Heart left ventricle (tissue), 16 donors: ENCODE results near the gene CRISPLD2. TPM values are rescaled to one million over a fixed set of nuclear protein-coding genes. Genes with fewer than 3 reads are reported as not detected.

Experiments used
- ATAC-seq, 4 donors: fragments of 200-7000 bp; cut with Tn5 transposase; one replicate each; pipeline ENCODE4 v1.9.1; 2020 to 2022; ENCODE audit warnings: moderate library complexity in 4 of 4, mild to moderate bottlenecking in 3 of 4, moderate number of reproducible peaks in 1 of 4
- DNase-seq, 5 donors: peaks; one replicate each; pipeline ENCODE4 v3.0.0-alpha.2; 2020
- H3K27ac ChIP-seq, 12 donors: fragments of 200-600 bp; sonication (generic) in 4 of 12; one replicate each; pipeline versions ENCODE4 v1.5.0 to v1.8.0; 2016 to 2022; ENCODE audit warnings: mild to moderate bottlenecking in 2 of 12
- H3K27me3 ChIP-seq, 9 donors: fragments of 200-600 bp; sonication (generic) in 2 of 9; one replicate each; pipeline versions ENCODE4 v1.5.1 to v1.8.0; 2016 to 2022; ENCODE audit warnings: mild to moderate bottlenecking in 3 of 9
- H3K36me3 ChIP-seq, 9 donors: fragments of 200-600 bp; sonication (generic) in 2 of 9; one replicate each; pipeline versions ENCODE4 v1.5.0 to v1.8.0; 2018 to 2022; ENCODE audit warnings: mild to moderate bottlenecking in 2 of 9
- H3K4me1 ChIP-seq, 12 donors: fragments of 200-600 bp; sonication (generic) in 4 of 12; one replicate each; pipeline versions ENCODE4 v1.5.0 to v1.8.0; 2016 to 2022; ENCODE audit warnings: mild to moderate bottlenecking in 3 of 12
- H3K4me3 ChIP-seq, 12 donors: fragments of 200-600 bp; sonication (generic) in 4 of 12; one replicate each; pipeline versions ENCODE4 v1.5.0 to v1.8.0; 2017 to 2022; ENCODE audit warnings: mild to moderate bottlenecking in 9 of 12, moderate library complexity in 4 of 12
- H3K9me3 ChIP-seq, 12 donors: fragments of 200-600 bp; sonication (generic) in 4 of 12; one replicate each; pipeline versions ENCODE4 v1.5.0 to v1.8.0; 2016 to 2022; ENCODE audit warnings: mild to moderate bottlenecking in 1 of 12
- CTCF ChIP-seq, 12 donors: fragments of 200-600 bp; sonication (generic) in 4 of 12; IDR thresholded peaks; one replicate each; pipeline versions ENCODE4 v1.5.0 to v1.8.0; 2018 to 2022; ENCODE audit warnings: antibody characterized with exemption in 12 of 12, mild to moderate bottlenecking in 5 of 12
- POLR2A ChIP-seq, 2 donors: fragments of 450-650 bp; IDR thresholded peaks; one replicate each; pipeline ENCODE4 v1.6.1; 2017; ENCODE audit warnings: antibody characterized with exemption in 2 of 2, mild to moderate bottlenecking in 2 of 2, moderate library complexity in 2 of 2
- WGBS, 4 donors: extraction: QIAGEN DNeasy Blood & Tissue Kit in 2 of 4; methylation state at CpG; one replicate each; pipeline versions ENCODE4 v1.1.5 to v1.1.7; 2013 to 2018; 5-methylcytosine and 5-hydroxymethylcytosine counted together
- intact Hi-C, 10 donors: fragments of 100-400 bp; cut with DNase I; formaldehyde crosslinking; loops; one replicate each; pipeline versions ENCODE4 v1.11.1 to v1.14.2; 2022
- polyA plus RNA-seq, 2 donors: library from polyadenylated mRNA; stranded (reverse); fragments of 200-250 nt; gene quantifications; one replicate each; pipeline ENCODE4 v1.2.3, GENCODE V29; 2013
- total RNA-seq, 9 donors: library from RNA; depleted of rRNA in 2 of 9; stranded (reverse); fragments of >200 nt in 2 of 9; fragmentation: NEBNext Ultra II Directional in 3 of 9; extraction: Animal tissue kit (Norgen Biotek cat#: 25700) in 3 of 9; gene quantifications; one replicate each; pipeline versions ENCODE4 v1.1.0 to v1.2.4, GENCODE V29; 2016 to 2023
- donor health status: ischemic (EF 13 %, LVEDD 7.1; RV severe dilation, severe dysfunction).
- donor health status: healthy with polysubstance abuse.
- donor health status: DM: no; HTN: yes; CAD: no.
- donor health status: DM: no; HTN: no; CAD: no.
- donor health status: ischemic (EF 25% LVEDD 6.9; RV normal size, moderate dysfunction).
- donor health status: ischemic (EF 25% LVEDD 5.7; RV mildly dilated, moderate dysfunction).
- donor health status: healthy.
- donor health status: DM: yes; HTN: yes; CAD: no.
- donor health status: ischemic (EF 35%, LVEDD 5.7; RV mildly dilated, moderate dysfunction).
- donor health status: nonischemic (EF 11% LVEDD 7.7; RV severe dilation, severe dysfunction).
- donor health status: DM: yes; HTN: yes; CAD: no.
- donor health status: PGD.
- donor health status: ischemic (EF 29% LVEDD 5.4; RV normal size, mild dysfunction).
- donor health status: nonischemic (EF 23%, LVEDD 6.1; RV moderate dilation, normal function).

The CRISPLD2 gene
- total and polyA plus RNA-seq, 11 donors, result 8.0 to 153 (median 12.9) TPM

GRCh38 chr16:84893467-84893848 is 73.7 kb downstream of the CRISPLD2 start:
- H3K27ac ChIP-seq, result peak overlapping the region in 1 of 12 donors; percentile 15
- H3K9me3 ChIP-seq, result no peaks in the 10 kb centered on the region
- peaks cover 0 to 15% (median 4%) of the 10 kb centered on the region in 9 donors for H3K36me3 ChIP-seq
- no peak for DNase-seq
- H3K4me3 ChIP-seq, result no peak overlapping the region
- TF ChIP-seq CTCF (IDR thresholded peaks at IDR 0.05) (no peak), POLR2A (IDR thresholded peaks at IDR 0.05) (no peak)
- peaks cover 0 to 10% (median 0%) of the 10 kb centered on the region in 9 donors for H3K27me3 ChIP-seq
- H3K4me1 ChIP-seq, result peaks cover 0 to 43% (median 1%) of the 10 kb centered on the region in 12 donors
- 87 to 97% (median 94%) methylated on average over 2 to 3 of the region's 3 CpGs for WGBS, 4 donors
- intact Hi-C loops, result no loop called here
- no peak for ATAC-seq

GRCh38 chr16:84893849-84894599 is 74.2 kb downstream of the CRISPLD2 start:
- H3K4me1 ChIP-seq, result peaks cover 0 to 47% (median 1%) of the 10 kb centered on the region in 12 donors
- TF ChIP-seq POLR2A (IDR thresholded peaks at IDR 0.05) (no peak), CTCF (IDR thresholded peaks at IDR 0.05) (no peak)

GRCh38 chr16:84895016-84895415 is 75.2 kb downstream of the CRISPLD2 start:
- peaks cover 0 to 18% (median 3%) of the 10 kb centered on the region in 9 donors for H3K36me3 ChIP-seq
- no peaks in the 10 kb centered on the region for H3K9me3 ChIP-seq
- intact Hi-C loops, result no loop called here
- WGBS, 4 donors, result 68 to 74% (median 70%) methylated on average over 6 of the region's 6 CpGs
- TF ChIP-seq POLR2A (IDR thresholded peaks at IDR 0.05) (no peak), CTCF (IDR thresholded peaks at IDR 0.05) (no peak)
- ATAC-seq (no peak), DNase-seq (no peak)
- no peak overlapping the region for H3K27ac ChIP-seq
- H3K4me3 ChIP-seq, result no peak overlapping the region
- H3K27me3 ChIP-seq, result peaks cover 0 to 10% (median 0%) of the 10 kb centered on the region in 9 donors
- peaks cover 0 to 47% (median 1%) of the 10 kb centered on the region in 12 donors for H3K4me1 ChIP-seq

More at GRCh38 chr16:84893849-84894599, 74.2 kb downstream of the CRISPLD2 start:
- Histone ChIP-seq H3K27ac (peak overlapping the region in 1 of 12 donors; percentile 15), H3K9me3 (no peaks in the 10 kb centered on the region), H3K4me3 (no peak overlapping the region), H3K36me3 (peaks cover 0 to 18% (median under 1%) of the 10 kb centered on the region in 9 donors), H3K27me3 (peaks cover 0 to 10% (median 0%) of the 10 kb centered on the region in 9 donors)
- 88 to 94% (median 90%) methylated on average over 11 to 12 of the region's 12 CpGs for WGBS, 4 donors
- intact Hi-C loops, result no loop called here
- peak in 1 of 4 donors; percentile 14 for ATAC-seq
- no peak for DNase-seq

- Histone ChIP-seq H3K4me1 (peaks cover 0 to 40% (median 0%) of the 10 kb centered on the region in 12 donors), H3K27ac (peak overlapping the region in 1 of 12 donors; percentile 62), H3K36me3 (peaks cover 0 to 18% (median 5%) of the 10 kb centered on the region in 9 donors), H3K9me3 (no peaks in the 10 kb centered on the region), H3K4me3 (no peak overlapping the region), H3K27me3 (peaks cover 0 to 5% (median 0%) of the 10 kb centered on the region in 9 donors)
- DNase-seq, result peak in 1 of 5 donors; percentile 37
- WGBS, 4 donors, result 83 to 92% (median 85%) methylated on average over 9 of the region's 9 CpGs
- intact Hi-C loops, result no loop called here
- TF ChIP-seq CTCF (IDR thresholded peaks at IDR 0.05) (no peak), POLR2A (IDR thresholded peaks at IDR 0.05) (no peak)
- no peak for ATAC-seq
Measured at GRCh38 chr16:84896847-84897246, 77.1 kb downstream of the CRISPLD2 start.
